ENCODE results near the gene COMMD7. TPM values are rescaled to one million over a fixed set of nuclear protein-coding genes. Genes with fewer than 3 reads are reported as not detected.

The COMMD7 gene
- total RNA-seq, 1 donor from 2014 or later, result 39.8 TPM

DNA sequence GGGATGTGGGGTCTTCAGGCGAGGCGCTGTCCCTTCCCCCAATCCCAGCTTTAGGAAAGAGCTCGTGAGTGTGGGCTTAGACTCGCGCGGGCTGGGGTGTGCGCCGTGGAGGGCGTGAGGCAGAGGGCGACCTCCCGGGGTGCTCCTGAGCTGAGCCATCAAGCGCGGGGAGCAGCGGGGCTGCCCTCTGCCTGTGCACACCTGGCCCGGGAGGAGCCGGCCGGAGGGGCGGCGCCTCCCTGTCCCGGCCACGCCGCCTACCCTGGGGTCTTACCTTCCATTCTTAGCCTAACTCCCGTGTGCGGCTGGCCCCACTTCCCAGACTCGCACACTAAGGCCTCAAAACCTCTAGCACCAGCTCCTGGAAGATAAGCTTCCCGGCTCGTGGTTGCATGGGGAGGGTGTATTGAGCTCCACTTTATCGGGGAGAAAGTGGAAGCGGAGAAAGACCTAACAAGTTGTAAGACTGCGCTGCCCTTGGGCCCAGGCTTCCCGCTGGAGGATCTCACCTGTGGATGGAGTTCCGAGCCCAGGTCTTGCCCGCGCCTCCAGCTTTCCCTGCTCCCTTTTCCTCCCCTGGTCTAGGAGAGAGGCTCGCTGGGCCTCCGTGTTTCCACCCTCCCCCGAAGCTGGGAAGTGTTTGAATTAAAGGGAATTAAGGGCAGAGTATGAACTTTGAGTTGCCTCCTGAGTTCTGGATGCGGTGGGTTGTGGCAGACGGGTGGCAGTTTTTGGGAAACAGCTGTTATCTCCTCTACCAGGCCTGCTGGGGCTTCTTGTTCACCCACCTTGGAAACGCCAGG, 20.1 kb upstream of the COMMD7 start:
- Histone ChIP-seq H3K4me3 (peak overlapping the region; percentile 78), H3K27me3 (ENCODE audit: low read depth) (no peaks in the 10 kb centered on the region), H3K36me3 (no peaks in the 10 kb centered on the region), H3K9me3 (no peaks in the 10 kb centered on the region), H3K27ac (no peak overlapping the region), H3K4me1 (peaks cover 17% of the 10 kb centered on the region)
- ATAC-seq (peak; percentile 42 to 46), DNase-seq (no peak)
- intact Hi-C loops (cut with DNase I), result no loop called here
- TF ChIP-seq, protein P1, sequence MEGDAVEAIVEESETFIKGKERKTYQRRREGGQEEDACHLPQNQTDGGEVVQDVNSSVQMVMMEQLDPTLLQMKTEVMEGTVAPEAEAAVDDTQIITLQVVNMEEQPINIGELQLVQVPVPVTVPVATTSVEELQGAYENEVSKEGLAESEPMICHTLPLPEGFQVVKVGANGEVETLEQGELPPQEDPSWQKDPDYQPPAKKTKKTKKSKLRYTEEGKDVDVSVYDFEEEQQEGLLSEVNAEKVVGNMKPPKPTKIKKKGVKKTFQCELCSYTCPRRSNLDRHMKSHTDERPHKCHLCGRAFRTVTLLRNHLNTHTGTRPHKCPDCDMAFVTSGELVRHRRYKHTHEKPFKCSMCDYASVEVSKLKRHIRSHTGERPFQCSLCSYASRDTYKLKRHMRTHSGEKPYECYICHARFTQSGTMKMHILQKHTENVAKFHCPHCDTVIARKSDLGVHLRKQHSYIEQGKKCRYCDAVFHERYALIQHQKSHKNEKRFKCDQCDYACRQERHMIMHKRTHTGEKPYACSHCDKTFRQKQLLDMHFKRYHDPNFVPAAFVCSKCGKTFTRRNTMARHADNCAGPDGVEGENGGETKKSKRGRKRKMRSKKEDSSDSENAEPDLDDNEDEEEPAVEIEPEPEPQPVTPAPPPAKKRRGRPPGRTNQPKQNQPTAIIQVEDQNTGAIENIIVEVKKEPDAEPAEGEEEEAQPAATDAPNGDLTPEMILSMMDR (IDR thresholded peaks at IDR 0.05), result no peak

DNA sequence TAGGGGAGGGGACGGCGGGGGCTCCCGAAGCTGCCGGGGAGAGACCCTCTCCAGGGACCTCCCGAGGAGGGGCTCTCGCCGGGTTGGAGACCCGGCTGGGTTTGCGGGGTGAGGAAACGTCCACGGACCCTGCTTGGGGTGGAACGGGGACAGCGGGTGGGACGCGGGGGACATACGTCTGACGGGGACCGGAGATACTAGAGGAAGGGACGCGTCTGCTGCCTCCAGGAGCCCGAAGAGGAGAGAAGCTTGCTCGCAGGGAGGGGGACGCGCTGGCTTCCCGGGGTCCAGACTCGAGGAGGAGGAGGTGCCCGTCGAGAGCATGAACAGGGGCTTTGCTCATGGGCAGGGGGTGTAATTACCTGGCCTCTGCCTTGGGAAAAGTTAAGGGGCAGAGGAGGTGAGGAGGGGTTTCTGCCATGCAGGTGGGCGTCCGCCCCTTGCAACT, 19.5 kb upstream of the COMMD7 start:
- peak; percentile 22 to 24 for ATAC-seq
- intact Hi-C loops (cut with DNase I), result no loop called here
- no peak for DNase-seq
- Histone ChIP-seq H3K27ac (no peak overlapping the region), H3K9me3 (no peaks in the 10 kb centered on the region), H3K4me1 (peaks cover 17% of the 10 kb centered on the region), H3K36me3 (no peaks in the 10 kb centered on the region), H3K4me3 (peak overlapping the region; percentile 78), H3K27me3 (ENCODE audit: low read depth) (no peaks in the 10 kb centered on the region)
- TF ChIP-seq, protein P1 (IDR thresholded peaks at IDR 0.05), result no peak

DNA sequence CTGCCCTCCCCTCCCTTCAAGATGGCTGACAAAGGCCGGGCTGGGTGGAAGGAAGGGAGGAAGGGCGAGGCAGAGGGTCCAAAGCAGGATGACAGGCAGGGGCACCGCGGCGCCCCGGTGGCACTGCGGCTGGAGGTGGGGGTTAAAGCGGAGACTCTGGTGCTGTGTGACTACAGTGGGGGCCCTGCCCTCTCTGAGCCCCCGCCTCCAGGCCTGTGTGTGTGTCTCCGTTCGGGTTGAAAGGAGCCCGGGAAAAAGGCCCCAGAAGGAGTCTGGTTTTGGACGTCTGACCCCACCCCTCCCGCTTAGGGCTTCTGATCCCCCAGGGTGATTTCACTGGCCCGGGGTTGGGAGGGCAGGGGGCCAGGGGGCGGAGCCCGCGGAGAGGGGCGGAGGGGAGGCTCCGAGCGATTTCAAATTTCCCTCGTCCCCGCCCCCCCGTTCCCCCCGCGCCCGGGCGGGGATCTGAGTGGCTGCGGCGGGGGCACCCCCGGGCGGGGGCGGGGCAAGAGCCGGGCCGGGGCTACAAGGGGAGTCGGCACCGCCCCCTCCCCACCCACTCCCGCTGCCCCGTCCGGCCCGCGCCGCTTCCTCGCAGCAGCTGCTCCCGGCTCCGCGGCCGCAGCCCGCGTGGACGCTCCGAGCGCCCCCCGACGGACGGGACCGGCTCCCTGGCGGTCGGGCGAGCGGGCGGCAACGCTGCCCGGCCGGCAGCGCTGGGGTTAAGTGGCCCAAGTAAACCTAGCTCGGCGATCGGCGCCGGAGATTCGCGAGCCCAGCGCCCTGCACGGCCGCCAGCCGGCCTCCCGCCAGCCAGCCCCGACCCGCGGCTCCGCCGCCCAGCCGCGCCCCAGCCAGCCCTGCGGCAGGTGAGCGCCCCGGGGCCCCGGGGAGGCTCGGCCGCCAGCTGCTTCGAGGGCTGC, 18.8 kb upstream of the COMMD7 start, which contains the start of gene DNMT3B:
TSS of gene DNMT3B (plus strand) at position 555 of the 923 bp plus-strand sequence. CDS start 17,939 bp downstream, outside the sequence.
- Histone ChIP-seq H3K9me3 (no peaks in the 10 kb centered on the region), H3K4me1 (peaks cover 17% of the 10 kb centered on the region), H3K27me3 (ENCODE audit: low read depth) (no peaks in the 10 kb centered on the region), H3K36me3 (no peaks in the 10 kb centered on the region), H3K27ac (no peak within 1 kb of the TSS), H3K4me3 (peak within 1 kb of the TSS; percentile 78)
- TF ChIP-seq, protein P1 (IDR thresholded peaks at IDR 0.05), result no peak
- intact Hi-C loops (cut with DNase I), result no loop called here
- ATAC-seq (peak; percentile 90 to 95), DNase-seq (peak; percentile 84)

GRCh38 chr20:32761417-32761830, 18.2 kb upstream of the COMMD7 start:
- Histone ChIP-seq H3K36me3 (no peaks in the 10 kb centered on the region), H3K4me3 (peak overlapping the region; percentile 78), H3K27me3 (ENCODE audit: low read depth) (no peaks in the 10 kb centered on the region), H3K27ac (no peak overlapping the region), H3K4me1 (peaks cover 17% of the 10 kb centered on the region), H3K9me3 (no peaks in the 10 kb centered on the region)
- DNase-seq (no peak), ATAC-seq (no peak)
- TF ChIP-seq, protein P1 (IDR thresholded peaks at IDR 0.05), result no peak
- intact Hi-C loops (cut with DNase I), result no loop called here

DNA sequence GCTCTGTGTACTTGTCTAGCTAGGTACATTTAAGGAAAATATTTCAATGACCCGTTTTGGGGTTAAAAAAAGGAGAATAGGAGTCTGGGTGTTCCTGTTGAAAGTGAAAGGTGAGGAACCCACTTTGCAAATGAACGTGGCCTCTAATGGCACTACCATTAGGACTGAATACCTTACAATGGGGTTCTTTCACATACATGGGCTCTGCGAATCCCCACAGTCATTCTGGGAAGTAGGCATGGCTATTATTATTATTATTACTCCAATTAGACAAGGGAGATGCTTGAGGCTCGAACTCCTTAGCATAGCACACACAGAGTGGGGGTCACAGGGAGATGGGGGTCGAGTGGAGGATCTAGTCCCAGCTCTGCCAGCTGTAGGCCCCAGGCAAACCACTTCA, 12.9 kb upstream of the COMMD7 start:
- intact Hi-C loops (cut with DNase I), result no loop called here
- Histone ChIP-seq H3K4me1 (no peaks in the 10 kb centered on the region), H3K27ac (no peak overlapping the region), H3K9me3 (no peaks in the 10 kb centered on the region), H3K36me3 (no peaks in the 10 kb centered on the region), H3K4me3 (no peak overlapping the region), H3K27me3 (ENCODE audit: low read depth) (no peaks in the 10 kb centered on the region)
- DNase-seq, result no peak
- ATAC-seq, result no peak
- TF ChIP-seq, protein P1 (IDR thresholded peaks at IDR 0.05), result no peak

All from lower lobe of right lung (tissue), 2 donors.